NOMO-1 (cell line): ENCODE data around the gene ESRRA.

Experiments
- DNase-seq, 2 experiments: peaks; one replicate each; lab custom pipeline; 2025; ENCODE audit not compliant: unreplicated experiment in 2 of 2; lab: John Stamatoyannopoulos, UW

ESRRA gene

GRCh38 chr11:64347193-64347867 lies 42.0 kb downstream of the ESRRA start:
- DNase-seq = peak; percentile 54 to 65

DNA sequence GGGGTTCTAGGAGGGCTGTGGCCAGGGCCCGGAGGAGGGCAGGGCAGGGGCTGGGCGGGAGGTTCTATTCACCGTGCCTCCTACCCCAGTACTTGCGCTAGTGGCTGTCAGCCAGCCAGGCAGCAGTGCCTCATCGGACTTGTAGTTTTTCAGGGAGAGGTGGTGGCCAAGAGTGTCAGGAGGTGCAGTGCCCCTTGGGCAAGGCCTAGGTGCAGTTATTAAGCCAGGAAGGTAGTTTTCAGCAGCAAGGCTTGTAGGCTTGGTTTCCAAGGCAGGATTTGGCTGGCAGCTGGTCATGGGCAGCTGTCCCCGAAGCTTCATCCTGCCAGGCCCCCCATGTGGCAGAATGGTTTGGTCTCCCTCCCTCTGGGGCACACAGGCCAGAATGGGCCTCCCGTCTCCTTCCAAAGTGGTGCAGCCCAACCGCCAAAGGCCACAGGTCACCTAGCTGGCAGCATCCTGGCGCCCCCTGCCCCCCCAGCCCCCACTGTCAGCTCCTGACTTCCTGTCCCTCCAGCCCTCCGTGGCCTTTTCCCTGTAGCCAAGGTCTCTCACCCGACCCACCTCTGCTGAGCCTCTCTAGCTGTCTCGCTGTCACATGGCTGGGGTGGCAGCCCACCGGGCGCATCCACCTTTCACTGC lies 43.2 kb downstream of the ESRRA start:
- no peak for DNase-seq

- DNase-seq = no peak
These were observed 43.7 kb downstream of the ESRRA start for GRCh38 chr11:64349025-64349387.

GRCh38 chr11:64349404-64349803 lies 44.1 kb downstream of the ESRRA start:
- DNase-seq = no peak

DNA sequence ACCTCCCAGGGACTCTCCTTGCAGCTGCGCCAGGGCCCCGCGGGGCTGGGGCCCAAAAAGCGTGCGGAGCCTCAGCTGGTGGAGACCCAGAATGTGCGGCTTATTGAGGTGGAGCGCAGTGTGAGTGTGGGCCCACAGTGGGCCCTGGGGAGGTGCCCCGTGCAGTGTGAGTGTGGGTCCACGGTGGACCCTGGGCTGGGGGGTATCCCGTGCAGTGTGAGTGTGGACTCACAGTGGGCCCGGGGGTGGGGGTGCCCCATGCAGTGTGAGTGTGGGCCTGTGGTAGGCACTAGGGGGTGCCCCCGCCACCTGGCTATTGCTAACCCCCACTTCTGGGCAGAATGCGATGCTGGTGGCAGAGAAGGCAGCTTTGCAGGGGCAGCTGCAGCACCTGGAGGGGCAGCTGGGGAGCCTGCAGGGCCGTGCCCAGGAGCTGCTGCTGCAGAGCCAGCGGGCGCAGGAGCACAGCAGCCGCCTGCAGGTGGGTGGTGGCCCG lies 45.9 kb downstream of the ESRRA start:
- no peak for DNase-seq

DNA sequence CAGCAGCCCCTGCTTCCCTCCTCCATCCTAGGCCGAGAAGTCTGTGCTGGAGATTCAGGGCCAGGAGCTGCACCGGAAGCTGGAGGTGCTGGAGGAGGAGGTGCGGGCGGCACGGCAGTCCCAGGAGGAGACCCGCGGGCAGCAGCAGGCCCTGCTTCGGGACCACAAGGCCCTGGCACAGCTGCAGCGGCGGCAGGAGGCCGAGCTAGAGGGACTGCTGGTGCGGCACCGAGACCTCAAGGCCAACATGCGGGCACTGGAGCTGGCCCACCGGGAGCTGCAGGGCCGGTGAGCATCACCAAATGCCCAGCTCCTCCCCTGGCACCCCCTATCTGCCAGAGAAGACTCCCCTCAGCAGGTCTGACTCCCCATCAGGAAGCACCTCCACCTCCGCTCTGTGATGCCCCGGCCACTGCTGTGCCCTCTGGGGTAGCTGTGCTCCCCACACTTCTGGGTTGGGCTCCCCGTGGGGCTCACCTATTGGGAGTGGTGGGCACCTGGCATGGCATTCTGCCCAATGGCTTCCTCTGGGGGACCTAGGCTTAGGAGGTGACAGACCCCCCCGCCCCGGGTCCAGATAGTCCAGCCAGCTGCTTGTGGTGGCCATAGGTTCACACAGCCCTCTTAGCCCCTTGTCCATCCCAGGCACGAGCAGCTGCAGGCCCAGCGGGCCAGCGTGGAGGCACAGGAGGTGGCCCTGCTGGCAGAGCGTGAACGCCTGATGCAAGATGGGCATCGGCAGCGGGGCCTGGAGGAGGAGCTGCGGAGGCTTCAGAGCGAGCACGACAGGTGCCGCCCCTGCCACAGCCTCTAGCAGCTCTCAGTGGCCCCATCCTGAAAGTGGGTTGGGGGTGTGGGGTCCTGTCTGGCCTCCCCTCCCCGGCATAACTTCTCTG lies 47.0 kb downstream of the ESRRA start:
- DNase-seq = no peak

GRCh38 chr11:64352995-64353714 lies 47.8 kb downstream of the ESRRA start:
- no peak for DNase-seq

DNA sequence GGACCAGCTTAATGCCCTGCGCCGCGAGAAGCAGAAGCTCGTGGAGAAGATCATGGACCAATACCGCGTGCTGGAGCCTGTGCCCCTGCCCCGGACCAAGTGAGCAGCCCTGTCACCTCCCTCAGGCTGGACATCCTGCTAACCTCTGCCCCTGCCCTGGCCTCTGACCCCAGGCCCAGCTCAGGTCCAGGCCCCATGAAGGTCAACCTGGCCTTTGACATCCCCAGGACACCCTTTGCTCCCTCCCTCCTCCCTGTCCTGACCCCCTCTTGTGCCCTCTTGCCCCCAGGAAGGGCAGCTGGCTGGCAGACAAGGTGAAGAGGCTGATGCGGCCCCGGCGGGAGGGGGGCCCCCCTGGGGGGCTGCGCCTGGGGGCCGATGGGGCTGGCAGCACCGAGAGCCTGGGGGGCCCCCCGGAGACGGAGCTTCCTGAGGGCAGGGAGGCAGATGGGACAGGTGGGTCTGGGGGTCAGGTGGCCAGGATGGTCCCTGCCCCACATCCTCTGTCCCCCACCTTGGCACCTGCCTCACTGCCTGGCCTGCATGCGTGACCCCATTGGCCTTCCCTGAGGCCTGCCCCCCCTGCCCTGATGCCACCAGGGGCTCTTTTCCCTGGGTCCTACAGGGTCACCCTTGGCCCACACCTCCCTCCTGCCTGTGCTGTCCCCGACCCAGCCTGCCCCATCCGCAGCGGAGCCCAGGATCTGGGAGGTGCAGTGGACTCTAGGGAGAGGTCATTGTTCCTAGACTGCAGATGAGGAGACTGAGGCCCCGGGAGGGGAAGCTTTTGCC lies 48.6 kb downstream of the ESRRA start:
- no peak for DNase-seq

GRCh38 chr11:64355078-64355940 lies 50.0 kb downstream of the ESRRA start:
- DNase-seq = no peak

- DNase-seq = peak; percentile 15 to 23
These were observed 51.4 kb downstream of the ESRRA start for GRCh38 chr11:64356498-64357411.

DNA sequence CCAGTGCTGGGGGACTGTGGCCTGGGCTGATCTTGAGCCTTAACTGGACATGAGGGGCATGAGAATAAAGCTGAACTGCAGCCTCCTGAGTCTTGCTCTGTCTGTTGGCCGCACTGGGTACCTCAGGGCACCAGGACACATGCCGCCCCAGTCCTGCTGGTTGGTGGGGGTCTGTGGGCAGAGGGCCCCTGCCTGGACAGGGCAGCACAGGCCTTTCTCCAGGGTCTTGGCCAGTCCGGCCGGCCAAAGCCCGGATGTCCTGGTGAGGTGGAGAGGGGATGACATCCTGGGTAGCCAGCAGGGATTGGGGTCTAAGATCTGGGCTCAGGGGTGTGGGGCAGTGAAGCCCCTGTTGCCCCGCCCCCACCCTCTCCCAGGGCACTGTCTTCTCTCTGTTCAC lies 52.1 kb downstream of the ESRRA start:
- no peak for DNase-seq

DNA sequence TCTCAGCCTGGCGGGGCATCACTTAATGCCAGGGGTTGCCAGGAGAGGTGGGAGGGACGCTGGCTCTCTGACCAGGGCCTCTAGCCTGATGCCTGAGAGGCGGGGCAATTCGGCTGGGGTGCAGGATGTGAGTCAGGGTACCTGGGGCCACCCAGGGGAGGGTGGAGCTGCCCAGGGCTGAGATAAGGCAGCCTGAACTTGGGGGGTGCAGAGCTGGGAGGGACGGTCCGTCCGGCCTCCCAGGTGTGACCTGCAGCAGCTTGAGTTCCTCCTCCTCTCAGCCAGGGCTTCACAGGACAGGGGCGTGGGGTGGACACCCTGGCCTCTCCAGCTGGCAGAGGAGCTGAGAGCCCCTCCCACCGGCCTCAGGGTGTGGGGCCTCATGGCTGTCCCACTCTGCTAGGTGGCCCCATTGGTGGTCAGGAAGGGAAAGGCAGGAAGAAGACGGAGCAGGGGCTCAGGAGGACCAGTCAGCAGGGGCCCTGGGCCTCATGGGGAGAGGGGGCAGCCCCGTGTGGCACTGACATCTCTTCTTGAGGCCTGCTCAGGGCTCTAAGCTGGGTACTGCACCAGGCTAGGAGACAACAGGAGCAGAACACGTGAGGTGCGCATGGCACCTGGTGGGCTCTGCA lies 52.7 kb downstream of the ESRRA start:
- DNase-seq = peak in 1 of 2 experiments; percentile 4

GRCh38 chr11:64358536-64358906 lies 53.2 kb downstream of the ESRRA start:
- DNase-seq = no peak

GRCh38 chr11:64358907-64359711 lies 53.8 kb downstream of the ESRRA start, which contains the start of gene RPS6KA4:
Gene RPS6KA4 (plus strand): TSS chr11:64359162. CDS start chr11:64359236, 74 bp downstream.
- peak; percentile 34 to 54 for DNase-seq

DNA sequence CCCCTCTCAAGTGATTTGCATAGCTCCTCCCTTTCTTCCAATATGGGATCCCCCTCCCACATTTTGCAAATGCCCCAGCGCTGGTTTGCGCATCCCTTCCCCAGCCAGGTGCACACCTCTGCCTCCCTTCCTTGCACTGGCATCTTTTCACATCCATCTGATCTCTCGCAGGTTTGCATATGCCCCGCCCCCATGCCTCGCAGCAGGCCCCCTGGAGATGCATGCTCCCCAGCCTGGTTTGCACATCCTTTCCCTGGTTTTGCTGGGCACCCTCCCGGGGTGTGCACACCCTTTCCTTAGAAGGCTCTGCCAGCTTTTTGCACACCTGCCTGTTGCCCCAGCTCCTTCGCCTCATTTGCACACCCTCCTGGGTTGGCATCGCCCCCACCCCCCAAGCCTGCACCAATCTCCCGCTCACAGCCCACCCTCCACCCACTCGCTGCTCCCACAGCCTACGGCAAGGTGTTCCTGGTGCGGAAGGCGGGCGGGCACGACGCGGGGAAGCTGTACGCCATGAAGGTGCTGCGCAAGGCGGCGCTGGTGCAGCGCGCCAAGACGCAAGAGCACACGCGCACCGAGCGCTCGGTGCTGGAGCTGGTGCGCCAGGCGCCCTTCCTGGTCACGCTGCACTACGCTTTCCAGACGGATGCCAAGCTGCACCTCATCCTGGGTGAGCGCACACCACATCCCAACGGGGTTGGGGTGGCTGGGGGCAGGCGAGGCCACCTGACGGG lies 54.6 kb downstream of the ESRRA start:
- DNase-seq = peak; percentile 65 to 79

DNA sequence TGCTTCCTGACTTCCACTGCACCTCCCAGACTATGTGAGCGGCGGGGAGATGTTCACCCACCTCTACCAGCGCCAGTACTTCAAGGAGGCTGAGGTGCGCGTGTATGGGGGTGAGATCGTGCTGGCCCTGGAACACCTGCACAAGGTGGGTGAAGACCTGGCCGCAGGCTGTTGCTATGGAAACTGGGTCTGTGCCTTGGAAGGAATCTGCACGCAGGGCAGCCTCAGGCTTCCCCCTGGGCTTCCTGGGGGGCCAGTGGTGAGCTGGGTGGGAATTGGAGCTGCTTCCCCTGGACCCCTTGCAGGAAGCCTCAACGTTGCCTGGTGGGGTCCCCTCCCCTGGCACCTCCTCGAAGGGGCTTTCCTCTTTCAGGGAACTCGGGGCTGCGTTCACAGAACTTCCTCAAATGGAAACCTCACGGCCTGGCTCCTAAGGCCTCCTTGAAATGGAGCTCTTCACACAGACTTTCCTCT lies 55.2 kb downstream of the ESRRA start:
- DNase-seq = peak; percentile 22 to 45
